T-cell (primary cell): ENCODE results near the gene NR2C2. TPM values are rescaled to one million over a fixed set of nuclear protein-coding genes. Genes with fewer than 3 reads are reported as not detected.

ENCODE experiments used
- ATAC-seq, 4 experiments: fragments of 200-7000 bp in 3 of 4; fragments of 150-1000 bp in 1 of 4; cut with Tn5 transposase; replicated peaks in 1 of 4; 1 replicate in 3 of 4; 2 replicates in 1 of 4; pipeline ENCODE4 v1.10.0; 2021; ENCODE audit warnings: moderate library complexity in 3 of 4, mild to moderate bottlenecking in 2 of 4, moderate number of reproducible peaks in 1 of 4
- CTCF ChIA-PET, 2 donors: fragments of 300-600 bp; sonication (Branson Sonifier 250); formaldehyde crosslinking; loops; one replicate each; lab custom pipeline; 2022; ENCODE audit warnings: antibody characterized with exemption in 2 of 2; lab: Charles Lee
- POLR2A ChIA-PET, 2 donors: fragments of 300-600 bp; sonication (Branson Sonifier 250); formaldehyde crosslinking; loops; one replicate each; lab custom pipeline; 2022; ENCODE audit warnings: antibody characterized with exemption in 2 of 2; lab: Charles Lee
- DNase-seq, 35 experiments: peaks; one replicate each; pipeline versions ENCODE4 v3.0.0 to v3.0.0-alpha.2; 2013 to 2023
- H3K27ac ChIP-seq: one replicate; pipeline ENCODE4 v1.5.1; 2013; ENCODE audit warnings: low read length
- H3K27me3 ChIP-seq, 2 experiments: replicated peaks in 1 of 2; 1 replicate in 1 of 2; 2 replicates in 1 of 2; pipeline versions ENCODE4 v1.6.1 to v1.7.0; 2013; ENCODE audit warnings: low read length in 1 of 2, mixed read lengths in 1 of 2; ENCODE audit not compliant: control insufficient read depth in 2 of 2, insufficient read depth in 2 of 2; ENCODE audit errors: extremely low read depth in 1 of 2
- H3K36me3 ChIP-seq, 2 donors: 1 replicate in 1 of 2; 2 replicates in 1 of 2; pipeline versions ENCODE4 v1.6.1 to v1.7.0; 2013; ENCODE audit warnings: low read length in 1 of 2; ENCODE audit not compliant: control insufficient read depth in 2 of 2, insufficient read depth in 1 of 2; ENCODE audit errors: extremely low read depth in 1 of 2
- H3K4me1 ChIP-seq, 2 experiments: 1 replicate in 1 of 2; 2 replicates in 1 of 2; pipeline versions ENCODE4 v1.6.1 to v1.7.0; 2013; ENCODE audit warnings: low read length in 2 of 2, mixed read lengths in 1 of 2; ENCODE audit not compliant: insufficient read depth in 2 of 2, control insufficient read depth in 1 of 2; ENCODE audit errors: extremely low read depth in 1 of 2
- H3K4me3 ChIP-seq, 2 donors: 1 replicate in 1 of 2; 2 replicates in 1 of 2; pipeline versions ENCODE4 v1.5.1 to v1.7.0; 2013; ENCODE audit warnings: mild to moderate bottlenecking in 2 of 2, low read length in 1 of 2, moderate library complexity in 1 of 2; ENCODE audit not compliant: control insufficient read depth in 1 of 2; ENCODE audit errors: extremely low read depth in 1 of 2
- H3K9me3 ChIP-seq: 2 replicates; pipeline ENCODE4 v1.7.0; 2013
- H3K27ac Mint-ChIP-seq, 2 donors: one replicate each; pipeline ENCODE4 v1.8.0; 2020 to 2021; ENCODE audit warnings: mild to moderate bottlenecking in 2 of 2, mixed read lengths in 2 of 2
- H3K27me3 Mint-ChIP-seq, 2 donors: one replicate each; pipeline ENCODE4 v1.8.0; 2021 to 2022; ENCODE audit warnings: mixed read lengths in 2 of 2
- H3K36me3 Mint-ChIP-seq: one replicate; pipeline ENCODE4 v1.8.0; 2021; ENCODE audit warnings: mixed read lengths
- H3K4me1 Mint-ChIP-seq, 3 donors: one replicate each; pipeline ENCODE4 v1.8.0; 2020 to 2022; ENCODE audit warnings: mixed read lengths in 3 of 3, mild to moderate bottlenecking in 1 of 3
- H3K4me3 Mint-ChIP-seq, 3 donors: one replicate each; pipeline ENCODE4 v1.8.0; 2020 to 2022; ENCODE audit warnings: mild to moderate bottlenecking in 3 of 3, mixed read lengths in 3 of 3, moderate library complexity in 3 of 3
- H3K9me3 Mint-ChIP-seq, 3 donors: one replicate each; pipeline ENCODE4 v1.8.0; 2020 to 2022; ENCODE audit warnings: mixed read lengths in 3 of 3
- WGBS: methylation state at CpG from one replicate; pipeline ENCODE4 v1.1.5; 2013; ENCODE audit warnings: missing lambda C conversion rate; ENCODE audit not compliant: insufficient coverage; 5-methylcytosine and 5-hydroxymethylcytosine counted together
- total RNA-seq, 35 experiments: library from RNA in 6 of 35; stranded (reverse) in 6 of 35; fragments of 120-200 nt in 1 of 35; gene quantifications; one replicate each; pipeline versions ENCODE4 v1.2.1 to v1.2.4 and lab custom pipeline; 2013 to 2026

NR2C2 gene
- total RNA-seq, 5 donors from 2014 or later (not counting 1 experiment from before 2014, with no cell fraction given): 54.9 to 93.1 (median 85.2) TPM

- H3K9me3 ChIP-seq: no peaks in the 10 kb centered on the region
- no peak overlapping the region for H3K27ac Mint-ChIP-seq
- POLR2A ChIA-PET: no interaction called here
- no peak overlapping the region for H3K27ac ChIP-seq
- no peaks in the 10 kb centered on the region for H3K27me3 Mint-ChIP-seq
- H3K4me3 ChIP-seq: no peak overlapping the region
- no peaks in the 10 kb centered on the region for H3K36me3 Mint-ChIP-seq
- peaks cover 0 to 5% (median 3%) of the 10 kb centered on the region in 3 donors for H3K4me1 Mint-ChIP-seq
- H3K27me3 ChIP-seq: peaks cover 0 to 12% of the 10 kb centered on the region in 2 experiments
- H3K4me1 ChIP-seq: peaks cover 0 to 5% of the 10 kb centered on the region in 2 experiments
- ATAC-seq (peak in 2 of 4 experiments; percentile 34 to 42), DNase-seq (peak in 2 of 35 experiments; percentile 9 to 66)
- WGBS: 75% methylated on average over 7 of the region's 9 CpGs
- CTCF ChIA-PET: interaction anchor here (0.6 to 1.4 kb wide), 5 partner anchors 11 to 718 kb away, joined by 3 to 6 read pairs (median 5); no protein-coding TSS in a partner anchor
- no peaks in the 10 kb centered on the region for H3K9me3 Mint-ChIP-seq
- H3K36me3 ChIP-seq: no peaks in the 10 kb centered on the region
- H3K4me3 Mint-ChIP-seq: no peak overlapping the region
Measured at GRCh38 chr3:14925729-14926591, 21.4 kb upstream of the NR2C2 start.

GRCh38 chr3:14926592-14926991 lies 20.8 kb upstream of the NR2C2 start:
- H3K36me3 Mint-ChIP-seq: no peaks in the 10 kb centered on the region
- no peaks in the 10 kb centered on the region for H3K27me3 Mint-ChIP-seq
- POLR2A ChIA-PET: no interaction called here
- H3K4me3 Mint-ChIP-seq: no peak overlapping the region
- Histone ChIP-seq H3K27me3 (peaks cover 0 to 8% of the 10 kb centered on the region in 2 experiments), H3K27ac (no peak overlapping the region), H3K36me3 (no peaks in the 10 kb centered on the region), H3K4me3 (no peak overlapping the region), H3K4me1 (no peaks in the 10 kb centered on the region), H3K9me3 (no peaks in the 10 kb centered on the region)
- DNase-seq (no peak), ATAC-seq (no peak)
- no peaks in the 10 kb centered on the region for H3K9me3 Mint-ChIP-seq
- CTCF ChIA-PET: interaction anchor here (0.6 to 1.4 kb wide), 5 partner anchors 10 to 718 kb away, joined by 3 to 6 read pairs (median 3); no protein-coding TSS in a partner anchor
- H3K4me1 Mint-ChIP-seq: no peaks in the 10 kb centered on the region
- 40% methylated on average over 1 of the region's 1 CpG for WGBS
- no peak overlapping the region for H3K27ac Mint-ChIP-seq

- ChIA-PET CTCF (interaction anchor here (0.6 to 1.4 kb wide), 5 partner anchors 11 to 255 kb away, joined by 3 to 6 read pairs (median 3); no protein-coding TSS in a partner anchor), POLR2A (no interaction called here)
- Mint-ChIP-seq H3K4me3 (no peak overlapping the region), H3K27me3 (no peaks in the 10 kb centered on the region), H3K4me1 (no peaks in the 10 kb centered on the region), H3K9me3 (no peaks in the 10 kb centered on the region), H3K27ac (no peak overlapping the region), H3K36me3 (no peaks in the 10 kb centered on the region)
- DNase-seq: no peak
- no peaks in the 10 kb centered on the region for H3K9me3 ChIP-seq
- H3K27me3 ChIP-seq: peaks cover 0 to 3% of the 10 kb centered on the region in 2 experiments
- no peaks in the 10 kb centered on the region for H3K36me3 ChIP-seq
- no peak overlapping the region for H3K27ac ChIP-seq
- ATAC-seq: no peak
- 100% methylated on average over 1 of the region's 5 CpGs for WGBS
- H3K4me1 ChIP-seq: no peaks in the 10 kb centered on the region
- no peak overlapping the region for H3K4me3 ChIP-seq
Measured at GRCh38 chr3:14927308-14927707, 20.1 kb upstream of the NR2C2 start.

GRCh38 chr3:14929310-14930074 lies 17.9 kb upstream of the NR2C2 start:
- ChIA-PET CTCF (no interaction called here), POLR2A (interaction anchor here in 1 of 2 donors (0.5 kb wide), 1 partner anchor 179 kb away, joined by 4 read pairs; no protein-coding TSS in a partner anchor)
- no peaks in the 10 kb centered on the region for H3K4me1 ChIP-seq
- ATAC-seq (no peak), DNase-seq (no peak)
- Mint-ChIP-seq H3K27me3 (no peaks in the 10 kb centered on the region), H3K36me3 (no peaks in the 10 kb centered on the region), H3K4me1 (no peaks in the 10 kb centered on the region), H3K27ac (no peak overlapping the region), H3K4me3 (no peak overlapping the region), H3K9me3 (no peaks in the 10 kb centered on the region)
- no CpG with 5 or more reads among the region's 2 CpGs for WGBS
- peaks cover 0 to 2% of the 10 kb centered on the region in 2 experiments for H3K27me3 ChIP-seq
- no peak overlapping the region for H3K27ac ChIP-seq
- no peaks in the 10 kb centered on the region for H3K36me3 ChIP-seq
- H3K4me3 ChIP-seq: no peak overlapping the region
- no peaks in the 10 kb centered on the region for H3K9me3 ChIP-seq

- no peak overlapping the region for H3K4me3 ChIP-seq
- ChIA-PET CTCF (no interaction called here), POLR2A (no interaction called here)
- no peaks in the 10 kb centered on the region for H3K9me3 ChIP-seq
- DNase-seq (no peak), ATAC-seq (no peak)
- whole genome bisulfite sequencing: 80% methylated on average over 1 of the region's 7 CpGs
- no peak overlapping the region for H3K4me3 Mint-ChIP-seq
- H3K27ac Mint-ChIP-seq: no peak overlapping the region
- H3K9me3 Mint-ChIP-seq: no peaks in the 10 kb centered on the region
- no peaks in the 10 kb centered on the region for H3K27me3 Mint-ChIP-seq
- H3K4me1 ChIP-seq: no peaks in the 10 kb centered on the region
- H3K27me3 ChIP-seq: peaks cover 0 to 2% of the 10 kb centered on the region in 2 experiments
- H3K36me3 Mint-ChIP-seq: no peaks in the 10 kb centered on the region
- H3K4me1 Mint-ChIP-seq: no peaks in the 10 kb centered on the region
- no peak overlapping the region for H3K27ac ChIP-seq
- no peaks in the 10 kb centered on the region for H3K36me3 ChIP-seq
Measured at GRCh38 chr3:14933820-14934425, 13.5 kb upstream of the NR2C2 start.
